Erythroblast (primary cell): ENCODE measurements around the gene NKIRAS1.

Source experiments
- GATA1 ChIP-seq: IDR thresholded peaks from 2 replicates; pipeline ENCODE4 v1.6.1; 2011; ENCODE audit warnings: low read depth, mild to moderate bottlenecking, control low read depth, low read length, moderate library complexity
- POLR2A ChIP-seq: IDR thresholded peaks from 2 replicates; pipeline ENCODE4 v1.6.1; 2011; ENCODE audit warnings: mild to moderate bottlenecking, low read length

- TF ChIP-seq POLR2A: no peak
- TF ChIP-seq GATA1: no peak
Measured at GRCh38 chr3:23885210-23885609, 31.6 kb downstream of the NKIRAS1 start.
